Lower leg skin (tissue), 4 donors: ENCODE results near the gene FNDC3B. TPM values are rescaled to one million over a fixed set of nuclear protein-coding genes. Genes with fewer than 3 reads are reported as not detected.

ENCODE experiments used
- DNase-seq, 2 donors: peaks; one replicate each; pipeline ENCODE4 v3.0.0-alpha.2; 2019; ENCODE audit warnings: low spot score in 2 of 2
- H3K4me3 ChIP-seq: fragments of 200-600 bp; sonication (generic); 2 replicates; pipeline ENCODE4 v1.5.1; 2017; ENCODE audit warnings: mild to moderate bottlenecking, low read depth; ENCODE audit not compliant: poor library complexity, severe bottlenecking
- POLR2A ChIP-seq, 2 donors: fragments of 450-650 bp; IDR thresholded peaks; one replicate each; pipeline ENCODE4 v1.6.1; 2016 to 2017; ENCODE audit warnings: antibody characterized with exemption in 2 of 2, mild to moderate bottlenecking in 1 of 2, moderate library complexity in 1 of 2
- WGBS, 2 donors: methylation state at CpG; one replicate each; pipeline ENCODE4 v1.1.5; 2018; 5-methylcytosine and 5-hydroxymethylcytosine counted together
- intact Hi-C: fragments of 100-400 bp; cut with DNase I; formaldehyde crosslinking; loops from one replicate; pipeline ENCODE4 v1.15.0; 2023; ENCODE audit warnings: low total_unique reads
- total RNA-seq, 4 donors: library from RNA; depleted of rRNA; stranded (reverse); fragments of >200 nt; gene quantifications; one replicate each; pipeline ENCODE4 v1.1.0, GENCODE V29; 2016
- TF ChIP-seq, protein P1 (sequence below), 3 donors: fragments of 450-650 bp; IDR thresholded peaks; one replicate each; pipeline ENCODE4 v1.5.1; 2016; ENCODE audit warnings: antibody characterized with exemption in 3 of 3, mild to moderate bottlenecking in 3 of 3, moderate library complexity in 2 of 3

FNDC3B gene
- total RNA-seq, 4 donors from 2014 or later = 22.9 to 39.3 (median 23.2) TPM

DNA sequence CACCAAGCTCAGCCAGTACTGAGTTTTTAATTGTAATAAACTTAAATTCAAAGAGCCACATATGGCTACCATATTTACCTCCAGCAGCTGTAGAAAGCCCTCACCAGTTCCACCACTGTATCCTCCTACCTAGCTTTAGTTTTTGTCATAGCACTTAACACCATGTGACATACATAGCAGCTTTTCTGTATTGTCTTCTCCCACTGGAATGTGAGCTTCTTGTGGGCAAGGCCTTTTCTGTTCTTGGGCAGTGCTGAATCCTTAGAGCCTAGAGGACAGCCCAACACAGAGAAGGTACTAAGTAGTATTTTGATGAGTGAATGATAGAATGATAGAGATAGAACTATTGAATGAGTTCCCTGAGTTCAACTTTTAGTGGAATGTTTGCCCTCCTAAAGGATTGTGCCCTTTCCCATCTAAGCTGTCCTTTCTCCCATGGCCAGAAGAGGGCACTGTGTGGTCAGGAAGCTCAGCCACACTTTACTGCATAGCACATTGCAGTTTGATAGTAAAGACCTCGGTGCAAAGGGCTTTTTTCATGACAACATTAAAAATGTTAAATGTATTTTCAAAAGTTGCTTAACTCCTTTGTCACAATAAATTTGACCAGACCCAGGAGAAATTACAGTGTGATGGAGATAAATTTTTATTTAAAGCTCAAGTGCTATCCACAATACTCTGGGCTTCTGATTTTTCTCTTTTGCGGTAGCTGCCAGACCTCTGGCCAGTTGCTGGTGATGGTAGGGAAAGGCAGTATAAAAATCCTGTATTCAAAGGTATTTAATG lies 293.1 kb downstream of the FNDC3B start:
- 41 to 48% methylated on average over 2 of the region's 2 CpGs for WGBS, 2 donors
- TF ChIP-seq POLR2A (IDR thresholded peaks at IDR 0.05) = no peak
- TF ChIP-seq, protein P1, sequence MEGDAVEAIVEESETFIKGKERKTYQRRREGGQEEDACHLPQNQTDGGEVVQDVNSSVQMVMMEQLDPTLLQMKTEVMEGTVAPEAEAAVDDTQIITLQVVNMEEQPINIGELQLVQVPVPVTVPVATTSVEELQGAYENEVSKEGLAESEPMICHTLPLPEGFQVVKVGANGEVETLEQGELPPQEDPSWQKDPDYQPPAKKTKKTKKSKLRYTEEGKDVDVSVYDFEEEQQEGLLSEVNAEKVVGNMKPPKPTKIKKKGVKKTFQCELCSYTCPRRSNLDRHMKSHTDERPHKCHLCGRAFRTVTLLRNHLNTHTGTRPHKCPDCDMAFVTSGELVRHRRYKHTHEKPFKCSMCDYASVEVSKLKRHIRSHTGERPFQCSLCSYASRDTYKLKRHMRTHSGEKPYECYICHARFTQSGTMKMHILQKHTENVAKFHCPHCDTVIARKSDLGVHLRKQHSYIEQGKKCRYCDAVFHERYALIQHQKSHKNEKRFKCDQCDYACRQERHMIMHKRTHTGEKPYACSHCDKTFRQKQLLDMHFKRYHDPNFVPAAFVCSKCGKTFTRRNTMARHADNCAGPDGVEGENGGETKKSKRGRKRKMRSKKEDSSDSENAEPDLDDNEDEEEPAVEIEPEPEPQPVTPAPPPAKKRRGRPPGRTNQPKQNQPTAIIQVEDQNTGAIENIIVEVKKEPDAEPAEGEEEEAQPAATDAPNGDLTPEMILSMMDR (IDR thresholded peaks at IDR 0.05) = peak in 1 of 3 donors; percentile 88
- H3K4me3 ChIP-seq = no peak overlapping the region
- peak; percentile 66 to 90 for DNase-seq
- intact Hi-C loops = no loop called here

DNA sequence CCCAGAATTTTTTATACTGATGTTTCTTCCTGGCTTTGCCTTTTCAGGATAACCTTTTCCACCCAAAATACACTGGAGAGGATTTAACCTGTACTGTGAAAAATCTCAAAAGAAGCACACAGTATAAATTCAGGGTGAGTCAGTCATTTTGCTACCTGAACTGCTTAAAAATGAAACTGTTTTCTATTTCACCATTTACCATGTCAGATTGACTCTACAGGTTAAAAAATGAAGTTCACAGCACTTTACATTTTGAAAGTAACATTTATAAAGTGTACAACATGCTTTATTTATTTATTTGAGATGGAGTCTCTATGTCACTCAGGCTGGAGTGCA lies 293.6 kb downstream of the FNDC3B start:
- no peak overlapping the region for H3K4me3 ChIP-seq
- intact Hi-C loops = no loop called here
- TF ChIP-seq, protein P1 (IDR thresholded peaks at IDR 0.05) = no peak
- no peak for TF ChIP-seq POLR2A (IDR thresholded peaks at IDR 0.05)
- no peak for DNase-seq

DNA sequence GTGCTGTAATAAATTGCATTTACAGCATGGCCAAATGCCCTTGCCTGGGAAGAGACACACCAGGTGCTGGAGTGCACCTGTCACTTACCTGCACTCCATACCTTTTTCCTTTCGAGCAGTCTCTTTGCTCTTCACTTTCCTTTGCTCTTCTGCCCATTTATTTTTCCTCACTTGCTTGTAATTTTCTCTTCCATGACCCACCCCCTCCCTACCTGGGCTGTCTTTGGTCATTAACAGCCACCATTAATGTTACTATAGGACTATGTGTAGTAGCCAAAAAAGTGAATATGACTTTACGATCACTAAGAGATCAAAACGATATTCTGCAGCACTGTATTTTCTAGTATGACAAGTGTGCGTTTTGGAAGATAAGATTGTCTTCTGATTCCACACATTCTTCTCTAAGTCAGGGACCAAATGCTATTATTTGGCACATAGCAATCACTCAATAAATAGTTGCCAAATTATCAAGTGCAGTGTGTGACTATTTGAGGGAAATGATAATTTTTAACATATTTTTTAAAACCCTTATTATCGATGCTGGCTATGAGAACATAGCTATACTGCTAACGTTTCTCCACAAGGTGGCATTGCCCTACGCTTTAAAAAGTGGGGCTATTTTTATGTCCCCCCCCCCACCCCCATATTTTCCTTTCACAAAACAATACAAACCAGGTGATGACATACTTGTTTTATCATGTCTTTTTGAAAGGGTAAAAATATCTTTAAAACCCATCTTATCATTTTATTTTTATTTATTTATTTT lies 294.5 kb downstream of the FNDC3B start:
- intact Hi-C loops = no loop called here
- 81 to 85% methylated on average over 7 of the region's 7 CpGs for WGBS, 2 donors
- no peak overlapping the region for H3K4me3 ChIP-seq
- DNase-seq = no peak
- TF ChIP-seq, protein P1 (IDR thresholded peaks at IDR 0.05) = no peak
- no peak for TF ChIP-seq POLR2A (IDR thresholded peaks at IDR 0.05)

DNA sequence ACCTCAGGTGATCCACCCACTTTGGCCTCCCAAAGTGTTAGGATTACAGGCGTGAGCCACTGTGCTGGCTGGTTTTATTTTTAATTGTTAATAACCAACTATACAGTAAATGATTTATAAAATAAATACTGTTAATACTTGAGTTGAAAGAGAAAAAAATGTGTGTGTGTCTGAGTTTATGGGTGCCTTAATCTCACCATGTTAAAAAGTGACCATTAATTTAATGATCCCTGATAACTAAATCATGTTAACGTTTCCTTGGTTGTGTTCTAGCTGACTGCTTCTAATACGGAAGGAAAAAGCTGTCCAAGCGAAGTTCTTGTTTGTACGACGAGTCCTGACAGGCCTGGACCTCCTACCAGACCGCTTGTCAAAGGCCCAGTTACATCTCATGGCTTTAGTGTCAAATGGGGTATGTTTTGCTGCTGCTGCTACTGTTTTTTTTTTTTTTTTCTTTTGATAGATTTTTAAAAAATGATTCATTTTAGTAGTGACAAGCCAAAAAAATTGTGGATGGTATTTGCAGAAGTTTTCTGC lies 295.4 kb downstream of the FNDC3B start:
- no peak for DNase-seq
- intact Hi-C loops = no loop called here
- TF ChIP-seq, protein P1 (IDR thresholded peaks at IDR 0.05) = no peak
- TF ChIP-seq POLR2A (IDR thresholded peaks at IDR 0.05) = no peak
- WGBS, 2 donors = 61 to 71% methylated on average over 7 of the region's 7 CpGs
- no peak overlapping the region for H3K4me3 ChIP-seq

DNA sequence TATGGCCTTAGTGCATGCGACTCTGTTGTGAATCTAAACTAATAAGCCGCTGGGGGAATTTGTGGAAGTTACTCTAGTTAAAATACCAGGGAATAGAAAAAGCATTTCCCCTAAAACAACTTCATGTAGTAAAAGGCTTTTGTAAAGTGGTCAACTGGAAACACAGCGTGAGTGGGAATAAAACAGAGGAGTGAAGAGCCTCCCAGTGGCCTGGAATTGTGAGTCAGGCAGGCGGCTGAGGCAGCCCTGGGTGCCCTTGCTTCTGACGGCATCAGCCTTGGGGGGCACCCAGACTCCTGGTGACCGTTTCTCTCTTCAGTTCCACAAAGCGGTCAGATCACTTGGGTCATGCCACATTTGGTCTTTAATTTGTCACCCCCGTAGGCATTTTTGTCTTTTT lies 300.5 kb downstream of the FNDC3B start:
- no peak overlapping the region for H3K4me3 ChIP-seq
- intact Hi-C loops = no loop called here
- TF ChIP-seq POLR2A (IDR thresholded peaks at IDR 0.05) = no peak
- TF ChIP-seq, protein P1 (IDR thresholded peaks at IDR 0.05) = no peak
- DNase-seq = no peak
- 88 to 94% methylated on average over 8 of the region's 8 CpGs for WGBS, 2 donors
